IPS-15b (cell line): ENCODE measurements around the gene ROR2.

Source experiments
- H3K27me3 ChIP-seq: one replicate; pipeline ENCODE4 v1.6.1; 2013; ENCODE audit warnings: low read length; ENCODE audit not compliant: control insufficient read depth, insufficient read depth
- H3K36me3 ChIP-seq: one replicate; pipeline ENCODE4 v1.6.1; 2013; ENCODE audit warnings: low read length; ENCODE audit not compliant: control insufficient read depth, insufficient read depth
- H3K4me1 ChIP-seq: one replicate; pipeline ENCODE4 v1.6.1; 2013; ENCODE audit warnings: mild to moderate bottlenecking, low read length; ENCODE audit not compliant: control insufficient read depth, insufficient read depth
- H3K4me3 ChIP-seq: one replicate; pipeline ENCODE4 v1.5.1; 2013; ENCODE audit warnings: low read depth, low read length
- H3K9ac ChIP-seq: one replicate; pipeline ENCODE4 v1.6.1; 2013; ENCODE audit warnings: low read depth, mild to moderate bottlenecking, low read length
- H3K9me3 ChIP-seq: one replicate; pipeline ENCODE4 v1.6.1; 2013; ENCODE audit warnings: mild to moderate bottlenecking, low read length; ENCODE audit not compliant: control insufficient read depth, insufficient read depth

The ROR2 gene

DNA sequence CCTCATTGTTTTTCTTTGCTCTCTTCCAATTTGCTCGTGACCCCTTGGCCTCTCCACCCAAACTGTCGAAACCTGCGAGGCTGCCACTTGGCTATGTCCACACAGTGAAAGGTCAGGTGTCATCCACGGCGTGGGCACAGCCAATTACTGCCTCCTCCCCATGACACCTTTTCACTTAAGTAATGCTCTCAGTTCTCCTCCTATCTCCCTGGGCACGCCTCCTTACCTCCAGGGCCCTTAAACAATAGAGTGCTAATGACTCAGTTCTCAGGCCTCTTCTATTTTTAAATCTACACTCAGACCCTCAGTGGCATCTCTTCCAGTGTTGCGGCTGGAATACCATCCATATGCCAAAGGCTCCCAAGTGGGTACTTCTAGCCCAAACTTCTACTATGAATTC is 256.8 kb downstream of the ROR2 start:
- Histone ChIP-seq H3K4me3 (no peak overlapping the region), H3K9ac (no peak overlapping the region), H3K9me3 (no peaks in the 10 kb centered on the region), H3K27me3 (no peaks in the 10 kb centered on the region), H3K4me1 (peaks cover 13% of the 10 kb centered on the region), H3K36me3 (no peaks in the 10 kb centered on the region)

DNA sequence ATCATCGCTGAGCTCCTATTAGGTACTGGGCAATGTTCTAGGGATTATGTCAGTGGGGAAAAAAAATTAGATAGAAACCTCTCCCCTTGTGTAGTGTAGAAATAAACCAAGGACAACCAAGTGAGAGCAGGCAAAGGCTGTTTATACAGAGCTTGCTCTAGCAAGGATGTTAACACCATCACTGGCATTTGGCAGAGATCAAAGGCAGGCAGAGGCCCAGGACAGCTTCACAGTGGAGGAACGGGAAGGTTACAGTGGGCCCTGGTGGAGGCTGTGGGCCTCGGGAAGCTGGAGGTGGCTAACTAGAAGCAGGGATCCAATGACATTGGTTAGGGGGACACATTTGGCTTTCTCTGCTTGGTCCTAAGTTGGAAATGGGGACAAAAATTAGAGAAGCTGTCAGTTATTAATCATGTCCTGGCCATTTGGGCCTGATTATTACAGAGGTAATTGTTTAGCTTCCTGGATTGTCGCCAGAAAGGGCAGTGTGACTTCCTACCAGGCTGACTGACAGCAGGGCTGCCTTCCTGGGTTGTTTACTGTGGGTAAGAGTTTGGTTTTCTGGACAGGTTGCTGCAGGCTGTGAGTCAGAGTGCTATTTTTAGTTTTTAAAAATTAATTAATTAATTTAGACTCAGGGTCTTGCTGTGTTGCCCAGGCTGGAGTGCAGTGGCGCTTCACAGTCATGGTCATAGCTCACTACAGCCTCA is 259.3 kb downstream of the ROR2 start:
- peaks cover 13% of the 10 kb centered on the region for H3K4me1 ChIP-seq
- H3K9ac ChIP-seq = no peak overlapping the region
- no peaks in the 10 kb centered on the region for H3K27me3 ChIP-seq
- H3K4me3 ChIP-seq = no peak overlapping the region
- H3K9me3 ChIP-seq = no peaks in the 10 kb centered on the region
- no peaks in the 10 kb centered on the region for H3K36me3 ChIP-seq

DNA sequence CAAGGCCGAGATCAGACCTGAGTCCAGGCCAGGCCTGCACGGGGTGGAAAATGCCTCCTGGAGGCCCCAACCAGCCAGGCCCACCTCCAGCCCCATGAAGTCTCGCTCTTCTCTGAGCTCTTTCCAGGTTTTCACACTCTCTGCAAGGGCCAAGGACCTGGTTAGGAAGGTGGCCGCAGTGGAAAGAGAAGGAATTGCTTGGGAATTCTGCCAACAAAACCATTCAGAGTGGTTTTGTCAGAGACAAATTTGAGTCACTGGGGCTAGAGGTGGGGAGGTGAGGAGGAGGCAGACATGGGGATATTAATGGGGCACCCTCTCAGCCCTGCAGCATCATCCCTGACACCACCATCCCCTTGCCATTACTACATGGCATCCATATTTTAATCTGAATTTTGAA is 261.0 kb downstream of the ROR2 start:
- Histone ChIP-seq H3K36me3 (no peaks in the 10 kb centered on the region), H3K4me1 (peaks cover 7% of the 10 kb centered on the region), H3K9ac (no peak overlapping the region), H3K9me3 (no peaks in the 10 kb centered on the region), H3K27me3 (no peaks in the 10 kb centered on the region), H3K4me3 (no peak overlapping the region)

GRCh38 chr9:91683269-91683668 is 266.8 kb downstream of the ROR2 start:
- no peak overlapping the region for H3K4me3 ChIP-seq
- no peaks in the 10 kb centered on the region for H3K36me3 ChIP-seq
- peaks cover 5% of the 10 kb centered on the region for H3K4me1 ChIP-seq
- no peaks in the 10 kb centered on the region for H3K27me3 ChIP-seq
- no peaks in the 10 kb centered on the region for H3K9me3 ChIP-seq
- no peak overlapping the region for H3K9ac ChIP-seq

- Histone ChIP-seq H3K9me3 (no peaks in the 10 kb centered on the region), H3K36me3 (no peaks in the 10 kb centered on the region), H3K27me3 (no peaks in the 10 kb centered on the region), H3K4me3 (no peak overlapping the region), H3K9ac (no peak overlapping the region), H3K4me1 (peaks cover 8% of the 10 kb centered on the region)
Observed at GRCh38 chr9:91682806-91683205, 267.2 kb downstream of the ROR2 start.

GRCh38 chr9:91681461-91682305 is 268.3 kb downstream of the ROR2 start:
- no peaks in the 10 kb centered on the region for H3K27me3 ChIP-seq
- H3K9ac ChIP-seq = no peak overlapping the region
- H3K4me1 ChIP-seq = peaks cover 8% of the 10 kb centered on the region
- no peaks in the 10 kb centered on the region for H3K9me3 ChIP-seq
- no peaks in the 10 kb centered on the region for H3K36me3 ChIP-seq
- H3K4me3 ChIP-seq = no peak overlapping the region

GRCh38 chr9:91680998-91681397 is 269.0 kb downstream of the ROR2 start:
- Histone ChIP-seq H3K4me3 (no peak overlapping the region), H3K9me3 (no peaks in the 10 kb centered on the region), H3K36me3 (no peaks in the 10 kb centered on the region), H3K27me3 (no peaks in the 10 kb centered on the region), H3K4me1 (peaks cover 8% of the 10 kb centered on the region), H3K9ac (no peak overlapping the region)

- Histone ChIP-seq H3K4me3 (no peak overlapping the region), H3K9me3 (no peaks in the 10 kb centered on the region), H3K9ac (no peak overlapping the region), H3K27me3 (no peaks in the 10 kb centered on the region), H3K36me3 (no peaks in the 10 kb centered on the region), H3K4me1 (peaks cover 8% of the 10 kb centered on the region)
Observed at GRCh38 chr9:91680106-91680505, 269.9 kb downstream of the ROR2 start.

GRCh38 chr9:91678807-91679580 is 271.0 kb downstream of the ROR2 start:
- no peaks in the 10 kb centered on the region for H3K9me3 ChIP-seq
- H3K4me1 ChIP-seq = peaks cover 8% of the 10 kb centered on the region
- H3K9ac ChIP-seq = no peak overlapping the region
- H3K36me3 ChIP-seq = no peaks in the 10 kb centered on the region
- no peak overlapping the region for H3K4me3 ChIP-seq
- no peaks in the 10 kb centered on the region for H3K27me3 ChIP-seq

- H3K9me3 ChIP-seq = no peaks in the 10 kb centered on the region
- H3K9ac ChIP-seq = no peak overlapping the region
- no peaks in the 10 kb centered on the region for H3K36me3 ChIP-seq
- H3K4me1 ChIP-seq = peaks cover 6% of the 10 kb centered on the region
- H3K27me3 ChIP-seq = no peaks in the 10 kb centered on the region
- H3K4me3 ChIP-seq = no peak overlapping the region
Observed at GRCh38 chr9:91677822-91678436, 272.1 kb downstream of the ROR2 start.

- H3K9me3 ChIP-seq = no peaks in the 10 kb centered on the region
- H3K4me3 ChIP-seq = no peak overlapping the region
- H3K36me3 ChIP-seq = no peaks in the 10 kb centered on the region
- H3K9ac ChIP-seq = no peak overlapping the region
- H3K4me1 ChIP-seq = peaks cover 6% of the 10 kb centered on the region
- H3K27me3 ChIP-seq = no peaks in the 10 kb centered on the region
Observed at GRCh38 chr9:91677331-91677730, 272.7 kb downstream of the ROR2 start.
